PC-9 (cell line): ENCODE measurements around the gene FAF1. TPM values are rescaled to one million over a fixed set of nuclear protein-coding genes. Genes with fewer than 3 reads are reported as not detected.

ENCODE experiments used
- BruUV-seq: library from RNA; stranded (reverse); fragments of 400-500 nt; replicated peaks from 2 replicates; lab custom pipeline; 2021; lab: Mats Ljungman, UMichigan
- CTCF ChIA-PET: fragments of 300-600 bp; sonication (Branson Sonifier 250); formaldehyde crosslinking; loops from one replicate; lab custom pipeline; 2022; ENCODE audit warnings: antibody characterized with exemption; lab: Charles Lee
- POLR2A ChIA-PET: fragments of 300-600 bp; sonication (Branson Sonifier 250); formaldehyde crosslinking; loops from one replicate; lab custom pipeline; 2022; ENCODE audit warnings: antibody characterized with exemption; ENCODE audit not compliant: unreplicated experiment; lab: Charles Lee
- DNase-seq, 2 experiments: peaks; one replicate each; pipeline versions ENCODE4 v3.0.0 to v3.0.0-alpha.2; 2015 to 2022; ENCODE audit warnings: mixed read lengths in 1 of 2
- H2AFZ ChIP-seq: fragments of 200-600 bp; sonication (generic); 2 replicates; pipeline ENCODE4 v1.8.1; 2017; ENCODE audit warnings: antibody characterized with exemption
- H3F3A ChIP-seq: fragments of 200-600 bp; sonication (generic); 2 replicates; pipeline ENCODE4 v1.8.1; 2017; ENCODE audit warnings: antibody characterized with exemption, mild to moderate bottlenecking, low read depth; ENCODE audit not compliant: insufficient read depth
- H3K27ac ChIP-seq: fragments of 200-600 bp; sonication (generic); 2 replicates; pipeline ENCODE4 v1.6.1; 2016; ENCODE audit warnings: mixed run types
- H3K27me3 ChIP-seq: fragments of 200-600 bp; sonication (generic); 2 replicates; pipeline ENCODE4 v1.6.1; 2016; ENCODE audit warnings: low read depth, mixed run types; ENCODE audit not compliant: insufficient read depth
- H3K36me3 ChIP-seq: fragments of 200-600 bp; sonication (generic); 2 replicates; pipeline ENCODE4 v1.6.1; 2016; ENCODE audit warnings: low read depth, mixed run types
- H3K4me1 ChIP-seq: fragments of 200-600 bp; sonication (generic); replicated peaks from 2 replicates; pipeline ENCODE4 v1.6.1; 2016; ENCODE audit warnings: mixed run types; ENCODE audit not compliant: insufficient read depth
- H3K4me2 ChIP-seq: fragments of 200-600 bp; sonication (generic); 2 replicates; pipeline ENCODE4 v1.6.1; 2017; ENCODE audit warnings: mixed run types
- H3K4me3 ChIP-seq: fragments of 200-600 bp; sonication (generic); 2 replicates; pipeline ENCODE4 v1.6.1; 2016; ENCODE audit warnings: mixed run types
- H3K79me2 ChIP-seq: fragments of 200-600 bp; sonication (generic); 2 replicates; pipeline ENCODE4 v1.6.1; 2017; ENCODE audit warnings: low read depth, mixed run types
- H3K9me2 ChIP-seq: fragments of 200-600 bp; sonication (generic); 2 replicates; pipeline ENCODE4 v1.8.1; 2017; ENCODE audit warnings: mild to moderate bottlenecking; ENCODE audit not compliant: insufficient read depth
- H3K9me3 ChIP-seq: fragments of 200-600 bp; sonication (generic); 2 replicates; pipeline ENCODE4 v1.8.1; 2016; ENCODE audit warnings: low read depth; ENCODE audit not compliant: insufficient read depth
- H4K20me1 ChIP-seq: fragments of 200-600 bp; sonication (generic); 2 replicates; pipeline ENCODE4 v1.8.1; 2017; ENCODE audit not compliant: insufficient read depth
- CTCF ChIP-seq: fragments of 200-600 bp; sonication (generic); conservative IDR thresholded peaks from 2 replicates; pipeline ENCODE4 v1.6.1; 2017; ENCODE audit warnings: mixed run types, antibody characterized with exemption, mild to moderate bottlenecking, moderate library complexity
- EZH2 ChIP-seq: fragments of 200-600 bp; sonication (generic); IDR thresholded peaks from 2 replicates; pipeline ENCODE4 v1.8.0; 2017; ENCODE audit warnings: antibody characterized with exemption, low read depth
- intact Hi-C: fragments of 100-400 bp; cut with micrococcal nuclease; formaldehyde crosslinking; loops from one replicate; pipeline ENCODE4 v1.10.0; 2022; ENCODE audit not compliant: unreplicated experiment
- total RNA-seq: library from RNA; stranded (reverse); gene quantifications from 2 replicates; pipeline ENCODE4 v1.2.3, GENCODE V29; 2021

The FAF1 gene
- total RNA-seq, 1 experiment from 2014 or later: 105 TPM

GRCh38 chr1:50949286-50949982 is 10.6 kb downstream of the FAF1 start:
- Histone ChIP-seq H3K4me3 (no peak overlapping the region), H4K20me1 (peaks cover 13% of the 10 kb centered on the region), H3K27ac (no peak overlapping the region), H3F3A (no peaks in the 10 kb centered on the region), H2AFZ (no peak overlapping the region), H3K4me1 (no peaks in the 10 kb centered on the region), H3K79me2 (peaks cover 87% of the 10 kb centered on the region), H3K9me2 (no peaks in the 10 kb centered on the region; the same call in 1 of the 2 replicates), H3K4me2 (no peak overlapping the region), H3K36me3 (no peaks in the 10 kb centered on the region), H3K27me3 (no peaks in the 10 kb centered on the region), H3K9me3 (no peaks in the 10 kb centered on the region)
- intact Hi-C loops: no loop called here
- TF ChIP-seq CTCF (no peak), EZH2 (no peak)
- ChIA-PET POLR2A (no interaction called here), CTCF (no interaction called here)
- no peak for DNase-seq
- no TSS peak for BruUV-seq

- CTCF ChIA-PET: no interaction called here
- TF ChIP-seq EZH2: no peak
- no peak for TF ChIP-seq CTCF
Measured at GRCh38 chr1:50942334-50942733, 17.7 kb downstream of the FAF1 start.

GRCh38 chr1:50940291-50940690 is 19.8 kb downstream of the FAF1 start:
- Histone ChIP-seq H3F3A (no peaks in the 10 kb centered on the region), H3K79me2 (peaks cover 96% of the 10 kb centered on the region), H4K20me1 (peaks cover 28% of the 10 kb centered on the region), H3K36me3 (no peaks in the 10 kb centered on the region), H3K4me1 (no peaks in the 10 kb centered on the region), H3K9me2 (no peaks in the 10 kb centered on the region; the same call in 1 of the 2 replicates), H2AFZ (no peak overlapping the region), H3K27me3 (no peaks in the 10 kb centered on the region), H3K4me3 (no peak overlapping the region), H3K4me2 (no peak overlapping the region), H3K9me3 (no peaks in the 10 kb centered on the region), H3K27ac (no peak overlapping the region)
- CTCF ChIA-PET: interaction anchor here (0.7 kb wide), 1 partner anchor 218 kb away, joined by 6 read pairs; no protein-coding TSS in a partner anchor
- intact Hi-C loops: no loop called here
- POLR2A ChIA-PET: no interaction called here
- TF ChIP-seq EZH2 (no peak), CTCF (no peak)
- DNase-seq: no peak
- BruUV-seq: no TSS peak

More at GRCh38 chr1:50942334-50942733, 17.7 kb downstream of the FAF1 start:
- BruUV-seq: no TSS peak
- peaks cover 23% of the 10 kb centered on the region for H4K20me1 ChIP-seq
- H3K4me2 ChIP-seq: no peak overlapping the region
- DNase-seq: no peak
- no peak overlapping the region for H3K4me3 ChIP-seq
- peaks cover 97% of the 10 kb centered on the region for H3K79me2 ChIP-seq
- intact Hi-C loops: no loop called here
- H3K36me3 ChIP-seq: no peaks in the 10 kb centered on the region
- H3F3A ChIP-seq: no peaks in the 10 kb centered on the region
- no peaks in the 10 kb centered on the region for H3K9me3 ChIP-seq
- POLR2A ChIA-PET: no interaction called here
- H3K9me2 ChIP-seq: no peaks in the 10 kb centered on the region; the same call in 1 of the 2 replicates
- no peak overlapping the region for H3K27ac ChIP-seq
- H3K27me3 ChIP-seq: no peaks in the 10 kb centered on the region
- H2AFZ ChIP-seq: no peak overlapping the region
- H3K4me1 ChIP-seq: no peaks in the 10 kb centered on the region
